MCF 10A (cell line): ENCODE data around the gene ZNF566. TPM values are rescaled to one million over a fixed set of nuclear protein-coding genes. Genes with fewer than 3 reads are reported as not detected.
A peak's percentile ranks its signal among the peaks of the same experiment; 100 is the strongest.

Experiments
- Bru-seq: library from RNA; stranded (reverse); fragments of 400-500 nt; gene quantifications from one replicate; lab custom pipeline; 2021; lab: Mats Ljungman, UMichigan
- BruChase-seq, 2 experiments: library from RNA; stranded (reverse); fragments of 400-500 nt; gene quantifications; one replicate each; lab custom pipeline; 2021; lab: Mats Ljungman, UMichigan
- BruUV-seq: library from RNA; stranded (reverse); fragments of 400-500 nt; replicated peaks from 2 replicates; lab custom pipeline; 2021; lab: Mats Ljungman, UMichigan
- CTCF ChIA-PET: fragments of 300-600 bp; sonication (Branson Sonifier 250); formaldehyde crosslinking; extraction: SDS; loops from one replicate; lab custom pipeline; 2021; ENCODE audit warnings: antibody characterized with exemption, inconsistent platforms; lab: Yijun Ruan, JAX
- POLR2A ChIA-PET: fragments of 300-600, 350-650 bp; sonication (Branson Sonifier 250); formaldehyde crosslinking; extraction: SDS; loops from one replicate; lab custom pipeline; 2020; ENCODE audit warnings: antibody characterized with exemption, inconsistent platforms; lab: Yijun Ruan, JAX
- DNase-seq: peaks from one replicate; pipeline ENCODE4 v3.0.0-alpha.2; 2018; ENCODE audit not compliant: unreplicated experiment
- H3K27ac Mint-ChIP-seq: one replicate; pipeline ENCODE4 v1.8.0; 2022; ENCODE audit warnings: mild to moderate bottlenecking, low read depth, mixed read lengths; ENCODE audit not compliant: unreplicated experiment
- H3K27me3 Mint-ChIP-seq: one replicate; pipeline ENCODE4 v1.8.0; 2022; ENCODE audit warnings: mixed read lengths; ENCODE audit not compliant: insufficient read depth, unreplicated experiment
- H3K36me3 Mint-ChIP-seq: one replicate; pipeline ENCODE4 v1.8.0; 2022; ENCODE audit warnings: mild to moderate bottlenecking, moderate library complexity, mixed read lengths; ENCODE audit not compliant: insufficient read depth, unreplicated experiment
- H3K4me1 Mint-ChIP-seq: one replicate; pipeline ENCODE4 v1.8.0; 2022; ENCODE audit warnings: mixed read lengths; ENCODE audit not compliant: insufficient read depth, unreplicated experiment
- H3K4me3 Mint-ChIP-seq: one replicate; pipeline ENCODE4 v1.8.0; 2022; ENCODE audit warnings: mild to moderate bottlenecking, moderate library complexity, mixed read lengths; ENCODE audit not compliant: unreplicated experiment
- H3K9me3 Mint-ChIP-seq: one replicate; pipeline ENCODE4 v1.8.0; 2022; ENCODE audit warnings: mixed read lengths; ENCODE audit not compliant: unreplicated experiment
- CTCF ChIP-seq: fragments of 200-600 bp; IDR thresholded peaks from one replicate; pipeline ENCODE4 v1.8.0; 2022; ENCODE audit warnings: antibody characterized with exemption, mild to moderate bottlenecking; ENCODE audit not compliant: unreplicated experiment
- intact Hi-C: fragments of 100-400 bp; cut with micrococcal nuclease; formaldehyde crosslinking; loops from 2 replicates; pipeline ENCODE4 v1.14.1; 2022
- long read RNA-seq: library from polyadenylated mRNA; stranded (forward); transcript quantifications from one replicate; pipeline ENCODE4 v2.0.0, GENCODE V29; 2022
- total RNA-seq: library from RNA; stranded (reverse); gene quantifications from 2 replicates; pipeline ENCODE4 v1.2.3, GENCODE V29; 2022

ZNF566 gene
- 3.9 and 6.6 TPM in 2 replicates for total RNA-seq
- Bru-seq, nascent RNA: percentile 55 among the genes with signal in this experiment
- percentile 48 among the genes with signal in this experiment for BruChase-seq, experiment 1, labeled RNA remaining after a 6-hour chase
- percentile 62 among the genes with signal in this experiment for BruChase-seq, experiment 2, labeled RNA remaining after a 2-hour chase
- long read RNA-seq, partial matches to known transcripts: 0 of 6 reads
- long read RNA-seq, other reads (novel, unspliced or antisense): 3 of 6 reads

- intact Hi-C loops: loop anchor here (2.0 to 5.0 kb wide), 2 partner anchors 39 to 112 kb away; partner anchors contain the start of genes ZFP14 and ZNF260
- POLR2A ChIA-PET: interaction anchor here (0.6 to 3.7 kb wide), 30 partner anchors 10 to 1606 kb away, joined by 3 to 50 read pairs (median 4); partner anchors contain the start of genes POLR2I, TBCB, ZFP14 and ZNF146
- peak; percentile 96 for DNase-seq
- H3K4me1 Mint-ChIP-seq: peaks cover 6% of the 10 kb centered on the region
- BruUV-seq: no TSS peak
- H3K27me3 Mint-ChIP-seq: no peaks in the 10 kb centered on the region
- peaks cover 8% of the 10 kb centered on the region for H3K9me3 Mint-ChIP-seq
- CTCF ChIA-PET: interaction anchor here (0.6 to 1.3 kb wide), 6 partner anchors 9 to 120 kb away, joined by 3 to 5 read pairs (median 4); partner anchors contain the start of gene ZFP14
- TF ChIP-seq CTCF: no peak
- peak within 1 kb of the TSS; percentile 98 for H3K4me3 Mint-ChIP-seq
- H3K36me3 Mint-ChIP-seq: no peaks in the 10 kb centered on the region
- peak within 1 kb of the TSS; percentile 99 for H3K27ac Mint-ChIP-seq
Measured at GRCh38 chr19:36489118-36489919, at the start of gene ZNF566. TSS of gene ZNF566 (minus strand) at chr19:36489561. CDS start at chr19:36476557, 13,004 bp downstream.

- peaks cover 9% of the 10 kb centered on the region for H3K4me1 Mint-ChIP-seq
- peaks cover 37% of the 10 kb centered on the region for H3K36me3 Mint-ChIP-seq
- peaks cover 1% of the 10 kb centered on the region for H3K9me3 Mint-ChIP-seq
- H3K4me3 Mint-ChIP-seq: peak overlapping the region; percentile 96
- no peaks in the 10 kb centered on the region for H3K27me3 Mint-ChIP-seq
- peak overlapping the region; percentile 99 for H3K27ac Mint-ChIP-seq
- peak; percentile 0 for DNase-seq
- CTCF ChIA-PET: interaction anchor here (0.5 to 1.1 kb wide), 4 partner anchors 40 to 308 kb away, joined by 3 to 7 read pairs (median 4); no protein-coding TSS in a partner anchor
- POLR2A ChIA-PET: interaction anchor here (0.6 to 3.9 kb wide), 22 partner anchors 9 to 688 kb away, joined by 3 to 67 read pairs (median 5); partner anchors contain the start of genes POLR2I, TBCB, ZFP14 and ZNF146
- intact Hi-C loops: loop anchor here (2.0 to 10.0 kb wide), 5 partner anchors 40 to 322 kb away; partner anchors contain the start of genes ZNF345, ZNF461, ZNF529 and ZNF566
- no peak for TF ChIP-seq CTCF
- no TSS peak for BruUV-seq
Measured at GRCh38 chr19:36528921-36529518, 39.7 kb upstream of the ZNF566 start.

- ChIA-PET POLR2A (interaction anchor here (0.6 to 3.9 kb wide), 22 partner anchors 10 to 792 kb away, joined by 3 to 67 read pairs (median 5); partner anchors contain the start of genes POLR2I, TBCB, ZFP14 and ZNF146), CTCF (interaction anchor here (0.9 to 1.1 kb wide), 3 partner anchors 41 to 308 kb away, joined by 3 to 7 read pairs (median 4); no protein-coding TSS in a partner anchor)
- TSS peak; percentile 61 for BruUV-seq
- Mint-ChIP-seq H3K4me3 (peak within 1 kb of the TSS; percentile 96), H3K4me1 (peaks cover 9% of the 10 kb centered on the region), H3K27me3 (no peaks in the 10 kb centered on the region), H3K36me3 (peaks cover 42% of the 10 kb centered on the region), H3K27ac (peak within 1 kb of the TSS; percentile 99), H3K9me3 (peaks cover 6% of the 10 kb centered on the region)
- TF ChIP-seq CTCF: no peak
- peak; percentile 95 for DNase-seq
- intact Hi-C loops: loop anchor here (2.0 to 10.0 kb wide), 5 partner anchors 40 to 322 kb away; partner anchors contain the start of genes ZNF345, ZNF461, ZNF529 and ZNF566
Measured at GRCh38 chr19:36528194-36528920, 39.0 kb upstream of the ZNF566 start, which contains the start of gene ZNF260. TSS of gene ZNF260 (minus strand) at chr19:36528271. CDS start at chr19:36515238, 13,033 bp downstream.
